ENCODE results near the gene LRRC58. TPM values are rescaled to one million over a fixed set of nuclear protein-coding genes. Genes with fewer than 3 reads are reported as not detected.

LRRC58 gene
- total RNA-seq, 1 experiment from 2014 or later: 29.5 TPM

- no peak for DNase-seq (ENCODE audit: low read depth, low spot score)
- TF ChIP-seq SIN3A (IDR thresholded peaks at IDR 0.05; ENCODE audit: borderline replicate concordance, insufficient read depth, low read depth, low read length) (no peak), CTCF (IDR thresholded peaks at IDR 0.05) (no peak), TCF7L2 (IDR thresholded peaks at IDR 0.05; ENCODE audit: low read depth, low read length) (no peak), POLR2AphosphoS5 (IDR thresholded peaks at IDR 0.05; ENCODE audit: low read depth, low read length) (no peak)
- TF ChIP-seq, protein P1, sequence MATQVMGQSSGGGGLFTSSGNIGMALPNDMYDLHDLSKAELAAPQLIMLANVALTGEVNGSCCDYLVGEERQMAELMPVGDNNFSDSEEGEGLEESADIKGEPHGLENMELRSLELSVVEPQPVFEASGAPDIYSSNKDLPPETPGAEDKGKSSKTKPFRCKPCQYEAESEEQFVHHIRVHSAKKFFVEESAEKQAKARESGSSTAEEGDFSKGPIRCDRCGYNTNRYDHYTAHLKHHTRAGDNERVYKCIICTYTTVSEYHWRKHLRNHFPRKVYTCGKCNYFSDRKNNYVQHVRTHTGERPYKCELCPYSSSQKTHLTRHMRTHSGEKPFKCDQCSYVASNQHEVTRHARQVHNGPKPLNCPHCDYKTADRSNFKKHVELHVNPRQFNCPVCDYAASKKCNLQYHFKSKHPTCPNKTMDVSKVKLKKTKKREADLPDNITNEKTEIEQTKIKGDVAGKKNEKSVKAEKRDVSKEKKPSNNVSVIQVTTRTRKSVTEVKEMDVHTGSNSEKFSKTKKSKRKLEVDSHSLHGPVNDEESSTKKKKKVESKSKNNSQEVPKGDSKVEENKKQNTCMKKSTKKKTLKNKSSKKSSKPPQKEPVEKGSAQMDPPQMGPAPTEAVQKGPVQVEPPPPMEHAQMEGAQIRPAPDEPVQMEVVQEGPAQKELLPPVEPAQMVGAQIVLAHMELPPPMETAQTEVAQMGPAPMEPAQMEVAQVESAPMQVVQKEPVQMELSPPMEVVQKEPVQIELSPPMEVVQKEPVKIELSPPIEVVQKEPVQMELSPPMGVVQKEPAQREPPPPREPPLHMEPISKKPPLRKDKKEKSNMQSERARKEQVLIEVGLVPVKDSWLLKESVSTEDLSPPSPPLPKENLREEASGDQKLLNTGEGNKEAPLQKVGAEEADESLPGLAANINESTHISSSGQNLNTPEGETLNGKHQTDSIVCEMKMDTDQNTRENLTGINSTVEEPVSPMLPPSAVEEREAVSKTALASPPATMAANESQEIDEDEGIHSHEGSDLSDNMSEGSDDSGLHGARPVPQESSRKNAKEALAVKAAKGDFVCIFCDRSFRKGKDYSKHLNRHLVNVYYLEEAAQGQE (IDR thresholded peaks at IDR 0.05; ENCODE audit: insufficient read depth in 1 of 2, low read depth in 2 of 2, low read length in 1 of 2): no peak
- POLR2A ChIA-PET: no interaction called here
These were observed 44.1 kb upstream of the LRRC58 start for GRCh38 chr3:120393243-120393642.

DNA sequence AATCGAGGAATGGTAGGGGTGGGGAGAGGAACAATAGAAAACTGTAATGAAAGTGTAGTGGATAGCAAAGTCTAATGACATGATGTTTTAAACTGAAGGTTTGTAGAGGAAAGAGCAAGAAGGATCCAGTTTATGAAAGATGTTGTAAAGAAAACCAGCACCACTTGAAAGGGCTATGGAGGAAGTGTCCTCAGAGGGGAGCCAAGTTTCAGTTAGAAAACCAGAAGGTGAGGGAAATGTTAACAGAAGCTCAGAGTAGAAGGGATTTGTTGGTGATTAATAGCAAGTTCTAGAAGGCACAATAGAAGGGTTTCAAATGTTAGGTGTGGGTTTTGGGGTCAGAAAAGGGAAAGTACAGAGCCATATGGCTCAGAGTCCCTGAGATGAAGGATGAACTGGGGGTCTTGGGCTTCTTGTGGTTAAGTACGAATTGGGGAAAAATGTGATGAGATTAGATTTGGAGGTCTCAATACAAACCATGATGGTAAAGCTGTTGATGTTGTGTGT is 33.8 kb upstream of the LRRC58 start:
- DNase-seq (ENCODE audit: low read depth, low spot score): no peak
- CTCF ChIA-PET: no interaction called here
- BruUV-seq (replicated peaks): no TSS peak

More at GRCh38 chr3:120393243-120393642, 44.1 kb upstream of the LRRC58 start:
- Histone ChIP-seq H3K27me3 (ENCODE audit: control insufficient read depth, insufficient read depth, low read length) (peaks cover 26% of the 10 kb centered on the region), H3K4me3 (ENCODE audit: low read depth in 2 of 2, low read length in 2 of 2) (no peak overlapping the region), H3K27ac (ENCODE audit: low read length) (no peak overlapping the region), H3K9me3 (ENCODE audit: control insufficient read depth, insufficient read depth, low read depth, low read length) (no peaks in the 10 kb centered on the region), H3K4me1 (ENCODE audit: control insufficient read depth, insufficient read depth, low read length) (no peaks in the 10 kb centered on the region), H3K36me3 (ENCODE audit: control insufficient read depth, insufficient read depth, low read length) (no peaks in the 10 kb centered on the region)
- CTCF ChIA-PET: no interaction called here
- no TSS peak for BruUV-seq (replicated peaks)
- in situ Hi-C loops (cut with HindIII; ENCODE audit: low pct_unique_long_range_greater_than_20kb, low sequenced_read_pairs) (no loop called here), intact Hi-C loops (cut with micrococcal nuclease; ENCODE audit: unreplicated experiment) (no loop called here)
- ATAC-seq: no peak

More for the DNA sequence above, 33.8 kb upstream of the LRRC58 start:
- Histone ChIP-seq H3K36me3 (ENCODE audit: control insufficient read depth, insufficient read depth, low read length) (no peaks in the 10 kb centered on the region), H3K4me1 (ENCODE audit: control insufficient read depth, insufficient read depth, low read length) (no peaks in the 10 kb centered on the region), H3K27ac (ENCODE audit: low read length) (no peak overlapping the region), H3K4me3 (ENCODE audit: low read depth in 2 of 2, low read length in 2 of 2) (no peak overlapping the region), H3K9me3 (ENCODE audit: control insufficient read depth, insufficient read depth, low read depth, low read length) (no peaks in the 10 kb centered on the region), H3K27me3 (ENCODE audit: control insufficient read depth, insufficient read depth, low read length) (no peaks in the 10 kb centered on the region; the same call in 1 of the 2 replicates)
- ATAC-seq: no peak
- intact Hi-C loops (cut with micrococcal nuclease; ENCODE audit: unreplicated experiment): no loop called here
- TF ChIP-seq TCF7L2 (IDR thresholded peaks at IDR 0.05; ENCODE audit: low read depth, low read length) (no peak), SIN3A (IDR thresholded peaks at IDR 0.05; ENCODE audit: borderline replicate concordance, insufficient read depth, low read depth, low read length) (no peak), CTCF (IDR thresholded peaks at IDR 0.05) (no peak), POLR2AphosphoS5 (IDR thresholded peaks at IDR 0.05; ENCODE audit: low read depth, low read length) (no peak)
- TF ChIP-seq, protein P1 (IDR thresholded peaks at IDR 0.05; ENCODE audit: insufficient read depth in 1 of 2, low read depth in 2 of 2, low read length in 1 of 2): no peak
- in situ Hi-C loops (cut with HindIII; ENCODE audit: low pct_unique_long_range_greater_than_20kb, low sequenced_read_pairs): no loop called here
- POLR2A ChIA-PET: no interaction called here
